ENCODE data around the gene SLC17A3.

The SLC17A3 gene

GRCh38 chr6:25851961-25852360 lies 22.1 kb downstream of the SLC17A3 start:
- no peak for DNase-seq (ENCODE audit: low read depth)
- no peak for TF ChIP-seq CTCF (IDR thresholded peaks at IDR 0.05; ENCODE audit: insufficient read depth, low read depth, low read length, missing control alignments)
- H3K4me3 ChIP-seq (ENCODE audit: low read length) = no peak overlapping the region

- DNase-seq (ENCODE audit: low read depth) = no peak
- no peak for TF ChIP-seq CTCF (IDR thresholded peaks at IDR 0.05; ENCODE audit: insufficient read depth, low read depth, low read length, missing control alignments)
- H3K4me3 ChIP-seq (ENCODE audit: low read length) = no peak overlapping the region
Measured at GRCh38 chr6:25844518-25844917, 29.5 kb downstream of the SLC17A3 start.

DNA sequence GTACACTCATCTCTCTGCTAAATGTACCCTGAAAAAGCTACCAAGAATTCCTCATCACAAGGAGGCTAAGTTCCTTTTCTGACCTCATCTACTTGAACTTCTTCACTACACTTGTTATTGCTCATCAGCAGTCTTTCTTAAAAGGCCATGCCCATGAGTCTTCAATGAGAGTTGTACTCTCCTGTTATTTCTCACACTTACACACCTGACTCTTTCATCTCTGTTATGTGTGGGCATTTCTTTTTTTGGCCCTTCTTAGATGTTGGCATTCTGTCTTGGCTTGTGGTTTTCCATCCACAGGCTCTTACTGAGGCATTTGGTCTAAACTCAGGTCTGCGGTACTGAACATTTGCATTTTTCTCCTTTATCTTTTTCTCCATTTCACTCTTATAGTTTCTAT lies 31.5 kb downstream of the SLC17A3 start:
- TF ChIP-seq CTCF (IDR thresholded peaks at IDR 0.05; ENCODE audit: insufficient read depth, low read depth, low read length, missing control alignments) = no peak
- no peak overlapping the region for H3K4me3 ChIP-seq (ENCODE audit: low read length)
- DNase-seq (ENCODE audit: low read depth) = no peak

DNA sequence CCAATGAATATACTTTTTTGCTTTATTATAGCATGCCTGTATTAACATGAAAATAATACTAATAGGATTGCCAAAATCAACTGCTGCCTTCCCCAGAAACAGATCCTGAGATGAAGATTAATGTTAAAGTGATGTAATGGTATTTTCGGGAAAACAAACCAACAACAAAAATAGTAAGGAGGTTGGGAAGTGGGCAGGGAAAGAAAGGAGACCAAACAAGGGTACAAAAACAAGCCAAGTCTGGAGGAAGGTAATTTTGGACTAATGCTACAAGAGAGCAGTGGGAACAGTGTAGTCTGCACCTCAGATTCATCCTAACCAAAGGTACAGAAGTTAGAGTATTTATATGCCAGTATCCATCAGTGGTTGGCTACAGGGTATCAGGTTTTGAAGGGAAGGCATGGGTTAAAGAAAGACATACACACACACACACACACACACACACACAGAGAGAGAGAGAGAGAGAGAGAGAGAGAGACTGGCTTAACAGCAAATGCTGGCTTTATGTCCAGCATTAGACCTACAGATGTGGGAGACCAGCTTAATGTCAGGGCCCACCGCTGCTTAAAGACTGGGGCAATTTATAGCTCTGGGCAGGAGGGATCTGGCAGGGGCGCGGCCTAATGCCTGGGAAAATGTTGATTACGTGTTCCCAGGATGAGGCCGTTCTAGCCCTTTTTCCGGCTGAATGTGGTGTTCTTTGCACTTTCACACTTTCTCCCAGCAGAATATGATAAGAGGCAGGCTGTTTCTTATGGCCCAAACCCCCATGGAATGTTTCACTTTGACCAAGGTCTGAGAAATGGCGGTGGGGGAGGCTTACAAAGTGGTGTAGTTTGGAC lies 38.4 kb downstream of the SLC17A3 start:
- no peak for TF ChIP-seq CTCF (IDR thresholded peaks at IDR 0.05; ENCODE audit: insufficient read depth, low read depth, low read length, missing control alignments)
- H3K4me3 ChIP-seq (ENCODE audit: low read length) = no peak overlapping the region
- DNase-seq (ENCODE audit: low read depth) = no peak

DNA sequence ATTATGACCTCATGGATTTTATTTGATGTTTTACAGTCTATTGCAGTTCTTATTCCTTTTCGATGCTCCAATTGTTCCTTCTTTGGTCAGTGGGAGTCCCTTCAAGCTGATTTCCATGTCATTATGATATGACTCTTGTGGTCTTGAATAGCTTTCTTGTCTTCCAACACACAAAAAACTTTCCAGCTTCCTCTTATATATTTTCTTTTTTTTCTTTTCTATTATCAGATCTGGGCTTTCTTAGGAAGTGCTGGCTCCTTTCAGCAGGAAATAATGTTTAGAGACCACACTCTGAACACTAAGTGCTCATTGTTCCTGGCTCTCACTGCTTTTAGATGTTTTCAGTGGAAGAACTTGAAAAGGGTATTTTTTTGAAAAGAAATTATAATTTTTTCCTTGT lies 39.1 kb downstream of the SLC17A3 start:
- no peak overlapping the region for H3K4me3 ChIP-seq (ENCODE audit: low read length)
- TF ChIP-seq CTCF (IDR thresholded peaks at IDR 0.05; ENCODE audit: insufficient read depth, low read depth, low read length, missing control alignments) = no peak

DNA sequence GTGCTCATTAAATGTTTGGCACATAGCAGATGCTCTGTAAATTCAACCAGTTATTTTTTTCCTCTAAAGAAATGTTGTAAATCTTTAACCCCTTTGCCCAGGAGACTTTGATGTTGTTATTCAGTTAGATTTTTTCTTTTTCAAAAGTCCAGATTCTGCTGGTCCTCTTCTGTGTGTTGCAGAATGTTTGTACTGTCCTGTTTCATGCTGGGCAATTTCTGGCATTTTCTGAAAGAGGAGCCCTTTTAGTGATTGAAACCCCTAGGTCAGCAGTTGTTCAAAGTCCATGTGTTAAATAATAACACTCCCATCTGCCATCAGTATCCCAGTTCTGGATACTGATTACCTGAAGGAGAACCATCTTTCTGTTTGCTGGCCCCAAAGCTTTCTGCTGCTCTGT lies 40.9 kb downstream of the SLC17A3 start:
- H3K4me3 ChIP-seq (ENCODE audit: low read length) = no peak overlapping the region
- DNase-seq (ENCODE audit: low read depth) = no peak
- no peak for TF ChIP-seq CTCF (IDR thresholded peaks at IDR 0.05; ENCODE audit: insufficient read depth, low read depth, low read length, missing control alignments)

More for the DNA sequence above, 39.1 kb downstream of the SLC17A3 start:
- DNase-seq (ENCODE audit: low read depth) = no peak

- TF ChIP-seq CTCF (IDR thresholded peaks at IDR 0.05; ENCODE audit: insufficient read depth, low read depth, low read length, missing control alignments) = no peak
- no peak overlapping the region for H3K4me3 ChIP-seq (ENCODE audit: low read length)
- no peak for DNase-seq (ENCODE audit: low read depth)
Measured at GRCh38 chr6:25832670-25833069, 41.4 kb downstream of the SLC17A3 start.

All from epithelial cell of esophagus (primary cell).